GM18520 (cell line): ENCODE results near the gene LIMD2.
"Not testable (repeated sequence)": the region's sequence is repeated elsewhere in the genome, so short reads cannot be mapped to it uniquely, and the experiment has no call there.

ENCODE experiments used
- ATAC-seq: cut with Tn5 transposase; IDR thresholded peaks from one replicate; pipeline ENCODE4 v1.9.1; 2021; ENCODE audit not compliant: unreplicated experiment

LIMD2 gene

DNA sequence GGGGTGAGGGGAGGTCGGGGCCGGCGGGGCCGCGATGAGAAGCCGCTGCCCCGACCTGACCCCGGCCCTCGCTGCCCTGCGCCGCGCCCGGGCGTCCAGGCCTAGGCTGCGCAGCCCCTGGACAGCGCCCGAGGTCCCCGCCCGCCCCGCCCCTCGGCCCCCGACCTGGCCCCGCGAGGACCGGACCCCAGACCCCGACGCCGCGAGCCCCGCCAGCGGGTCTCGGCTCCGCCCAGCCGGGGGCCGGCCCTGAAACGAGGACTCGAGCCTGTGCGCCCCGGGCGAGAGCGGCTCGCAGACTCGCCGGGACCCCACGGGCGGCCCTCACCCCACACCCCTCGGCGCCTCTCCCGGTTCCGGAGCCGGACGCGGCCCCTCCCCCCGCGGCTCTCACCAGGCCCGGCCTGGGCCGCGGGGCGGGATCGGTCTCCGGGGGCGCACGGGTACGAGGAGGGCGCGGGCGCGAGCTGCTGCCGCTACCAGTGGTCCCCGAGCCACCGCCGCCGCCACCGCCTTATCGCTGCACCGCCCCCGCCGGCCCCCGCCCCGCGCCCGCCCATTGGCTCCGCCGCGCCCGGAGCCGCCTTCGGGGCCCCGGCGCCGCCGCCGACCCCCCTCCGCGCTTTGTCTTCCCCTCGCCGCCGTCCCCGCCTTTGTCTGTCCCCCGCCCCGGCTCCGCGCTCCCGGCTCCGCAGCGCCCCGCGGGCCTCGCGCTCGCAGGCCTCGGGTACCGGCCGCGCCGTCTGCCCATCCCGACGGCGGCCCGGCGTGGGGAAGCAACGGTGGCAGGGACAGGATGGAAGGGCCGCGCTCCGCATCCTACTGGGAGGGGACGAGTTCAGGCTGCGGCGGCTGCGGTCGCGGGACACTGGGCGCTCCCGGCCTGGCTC lies at the start of gene LIMD2:
TSS of gene LIMD2 (minus strand) at position 488 of the 890 bp plus-strand sequence. CDS start 827 bp downstream, outside the sequence.
- ATAC-seq: no peak

GRCh38 chr17:63741408-63742173 lies 41.7 kb upstream of the LIMD2 start, which contains the start of gene STRADA:
Gene STRADA (minus strand): TSS chr17:63741799. CDS start chr17:63728369, 13,430 bp downstream.
- ATAC-seq: peak; percentile 89

DNA sequence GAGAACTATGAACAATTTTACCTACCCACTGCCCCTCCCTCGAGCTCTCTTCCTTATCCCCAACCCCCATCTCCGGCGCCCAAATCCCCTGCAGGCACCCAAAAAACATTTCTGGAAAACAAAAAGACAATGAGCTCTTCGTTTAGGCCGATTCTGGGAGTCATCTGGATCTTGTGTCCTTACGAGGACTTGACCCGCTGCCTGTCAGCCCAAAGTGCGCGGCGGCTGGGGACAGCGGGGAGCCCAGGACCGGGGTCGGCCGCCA lies 41.1 kb upstream of the LIMD2 start:
- no peak for ATAC-seq

- no peak for ATAC-seq
These were observed 40.7 kb upstream of the LIMD2 start for GRCh38 chr17:63740464-63741142.

- ATAC-seq: no peak
These were observed 35.8 kb upstream of the LIMD2 start for GRCh38 chr17:63735691-63736090.

- no peak for ATAC-seq
These were observed 22.5 kb upstream of the LIMD2 start for GRCh38 chr17:63722403-63722802.

GRCh38 chr17:63720194-63720593 lies 20.3 kb upstream of the LIMD2 start:
- ATAC-seq: not testable (repeated sequence)

DNA sequence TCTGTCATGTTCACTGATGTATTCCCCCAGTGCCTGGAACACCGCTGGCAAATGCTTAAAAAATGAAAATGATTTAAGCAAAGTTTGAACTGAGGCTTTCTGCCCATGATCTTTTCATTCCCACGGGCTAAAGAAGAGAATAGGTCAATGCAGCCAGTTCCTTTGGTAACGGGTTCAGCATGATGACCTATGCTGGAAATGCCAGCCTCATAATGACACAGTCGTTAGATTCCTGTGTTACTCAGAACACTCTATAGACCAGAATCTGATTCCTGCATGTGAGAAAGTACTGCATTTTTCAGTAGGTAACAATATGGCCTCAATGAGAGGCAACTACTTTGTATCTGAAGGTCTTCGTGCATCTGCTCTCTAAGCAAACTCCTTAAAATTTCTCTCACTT lies 19.1 kb upstream of the LIMD2 start:
- no peak for ATAC-seq

- no peak for ATAC-seq
These were observed 16.5 kb upstream of the LIMD2 start for GRCh38 chr17:63716426-63716825.

DNA sequence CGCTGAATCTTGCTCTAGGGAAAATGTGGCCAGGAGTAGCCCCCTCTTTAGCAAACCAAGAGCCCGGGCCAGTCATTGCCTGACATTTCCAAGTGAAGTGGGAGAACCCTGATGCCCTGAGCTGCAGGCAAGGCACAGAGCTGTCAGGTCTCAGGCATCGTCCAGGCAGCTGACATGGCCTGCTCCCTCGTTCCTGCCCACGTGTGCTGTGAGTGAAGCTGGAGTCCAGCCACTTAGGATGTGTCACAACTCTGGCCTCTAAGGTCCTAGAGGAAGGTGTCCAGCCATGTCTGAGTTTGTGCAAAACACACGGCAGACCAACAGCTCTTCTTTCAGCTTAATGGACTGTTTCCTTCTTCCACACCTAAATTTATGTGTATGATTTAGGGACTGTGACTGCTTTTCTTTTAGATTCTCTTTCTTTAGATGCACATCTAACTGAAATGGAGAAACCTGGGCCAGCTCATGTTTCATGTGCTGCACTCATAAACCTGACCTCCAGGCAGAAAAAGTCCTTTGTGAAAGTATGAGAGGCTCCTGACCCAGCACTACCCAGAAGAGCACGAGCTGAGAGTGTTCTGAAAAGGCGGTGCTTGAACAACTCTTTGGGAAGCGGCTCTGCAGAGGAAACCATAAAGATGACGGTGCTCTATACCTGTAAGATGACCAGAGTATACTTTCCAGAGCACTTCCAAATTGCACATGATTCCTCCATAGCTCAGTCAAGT lies 14.8 kb upstream of the LIMD2 start:
- no peak for ATAC-seq

- ATAC-seq: no peak
These were observed 9.2 kb upstream of the LIMD2 start for GRCh38 chr17:63709110-63709509.

DNA sequence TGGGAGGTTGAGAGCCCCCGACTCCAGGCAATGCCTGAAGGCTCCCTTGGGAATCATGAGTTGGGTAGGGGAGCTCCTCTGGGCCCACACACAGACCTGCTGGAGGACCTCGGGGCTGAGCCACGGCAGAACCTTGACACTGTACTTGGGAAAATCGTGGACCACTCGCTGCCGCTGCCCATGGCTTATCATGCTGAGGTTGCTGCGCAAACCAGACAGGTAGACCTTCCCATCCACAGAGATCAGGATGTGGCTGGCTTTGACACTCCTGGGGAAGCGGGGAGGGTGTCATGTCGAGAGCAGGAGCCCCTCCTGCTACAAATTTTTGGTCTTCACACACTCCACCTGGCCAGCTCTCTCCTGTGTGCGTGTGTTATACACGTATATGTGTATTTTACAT lies 7.2 kb upstream of the LIMD2 start:
- ATAC-seq: no peak

DNA sequence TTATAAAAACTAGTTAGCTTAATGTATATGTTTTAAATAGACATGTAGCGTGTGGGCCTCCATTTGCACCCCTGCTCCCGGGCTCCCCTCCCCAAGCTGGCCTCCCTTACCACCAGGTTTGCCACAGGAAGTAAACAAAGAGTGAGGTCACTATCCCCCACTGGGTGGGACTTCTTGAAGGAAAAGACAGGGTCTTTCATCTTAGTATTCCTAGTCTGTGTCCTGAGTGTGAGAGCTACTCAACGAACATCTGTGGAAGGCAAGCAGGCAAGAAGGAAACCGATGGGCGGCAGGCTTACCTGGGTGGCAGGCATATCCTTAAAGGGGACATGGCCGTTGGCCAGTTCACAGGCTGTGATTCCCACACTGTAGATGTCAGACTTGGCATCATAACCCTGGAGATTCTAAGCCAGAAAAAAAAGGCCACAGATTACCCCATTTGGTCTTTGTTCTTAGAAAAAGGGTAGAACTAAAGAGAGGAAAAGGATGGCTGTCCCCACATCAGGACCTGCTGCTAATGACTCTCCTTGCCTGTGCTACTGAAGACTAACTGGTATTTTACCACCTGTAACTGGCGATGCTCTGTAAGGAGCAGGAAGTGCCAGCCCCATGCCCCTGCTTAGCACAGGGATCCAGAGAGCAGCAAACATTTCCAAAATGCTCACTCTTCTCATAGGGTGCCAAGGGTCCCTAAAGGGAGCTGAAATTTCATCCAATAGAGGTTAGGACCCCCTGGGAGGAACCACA lies 6.6 kb upstream of the LIMD2 start:
- ATAC-seq: no peak

- ATAC-seq: no peak
These were observed 5.7 kb upstream of the LIMD2 start for GRCh38 chr17:63705657-63706056.

- ATAC-seq: no peak
These were observed 4.9 kb upstream of the LIMD2 start for GRCh38 chr17:63704836-63705235.

DNA sequence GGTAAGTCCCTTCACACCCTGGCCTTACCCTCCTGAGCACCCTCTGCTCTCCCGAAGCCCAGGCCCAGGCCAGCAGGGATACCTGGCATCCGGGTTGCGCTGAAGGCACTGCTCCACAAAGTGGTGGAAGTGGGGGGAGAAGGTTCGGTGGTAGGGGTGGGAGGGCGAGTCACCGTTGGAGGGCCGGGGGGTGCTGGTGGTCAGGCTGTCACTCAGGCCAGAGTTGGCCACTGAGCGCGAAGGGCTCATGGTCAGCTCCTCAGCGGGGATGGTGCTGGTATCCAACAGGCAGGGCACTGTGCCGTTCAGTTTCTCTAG lies 4.3 kb upstream of the LIMD2 start:
- no peak for ATAC-seq

DNA sequence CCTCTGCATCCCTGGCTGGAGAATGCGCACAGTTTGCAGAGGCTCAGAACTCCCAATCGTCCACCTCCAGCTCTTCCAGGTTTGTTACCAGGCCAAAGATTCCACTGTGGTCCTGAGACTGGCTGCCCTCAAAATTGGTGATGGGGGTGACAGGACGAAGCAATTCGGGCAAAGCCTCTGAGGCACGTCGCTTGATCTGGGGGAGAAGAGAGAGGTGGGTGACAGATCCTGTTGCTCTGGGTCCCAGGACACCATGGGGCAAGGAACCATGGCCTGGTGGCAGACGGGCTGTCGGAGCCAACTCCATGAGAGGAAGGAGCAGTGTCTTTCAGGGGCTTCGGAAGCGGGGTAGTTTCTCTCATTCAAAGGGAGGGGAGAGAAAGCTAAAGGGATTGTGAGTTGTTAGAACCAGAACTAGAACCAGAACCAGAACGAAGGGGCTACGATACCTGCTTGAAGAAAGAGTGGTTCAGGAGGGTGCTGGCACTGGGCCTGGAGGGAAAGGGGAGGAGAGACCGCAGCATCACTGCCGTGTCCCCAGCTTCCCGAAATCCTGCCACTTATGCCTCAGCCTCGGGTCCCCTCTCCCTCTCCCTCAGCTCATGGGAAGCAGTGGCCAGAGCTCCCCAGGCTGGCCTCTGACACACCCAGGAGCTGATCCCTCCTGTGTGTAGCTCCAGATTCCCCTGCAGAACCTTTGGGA lies 3.8 kb upstream of the LIMD2 start:
- ATAC-seq: no peak

GRCh38 chr17:63703029-63703428 lies 3.1 kb upstream of the LIMD2 start:
- no peak for ATAC-seq

DNA sequence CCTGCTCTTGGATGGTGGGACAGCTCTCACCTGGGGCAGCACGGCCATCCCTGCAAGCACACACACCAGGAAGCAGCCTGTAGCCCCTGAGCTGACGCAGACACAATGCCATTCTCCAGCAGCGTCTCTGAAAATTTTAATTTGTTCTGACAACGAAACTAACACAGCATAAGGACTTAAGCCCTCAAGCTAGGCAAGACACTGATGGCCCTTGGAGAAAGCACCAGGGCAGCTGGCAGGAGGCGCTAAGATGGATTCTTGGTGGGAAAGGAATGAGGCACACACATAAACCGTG lies 2.7 kb upstream of the LIMD2 start:
- ATAC-seq: no peak
